HEK293 (cell line): ENCODE data around the gene EIF3B.

Experiments used
- BCL11B ChIP-seq: fragments of 450-650 bp; formaldehyde crosslinking; IDR thresholded peaks from 2 replicates; pipeline ENCODE4 v1.5.1; 2016; ENCODE audit warnings: low read depth, missing biosample characterization, missing genetic modification characterization
- CTCF ChIP-seq: fragments of 450-650 bp; formaldehyde crosslinking; IDR thresholded peaks from 2 replicates; pipeline ENCODE4 v1.5.1; 2016; ENCODE audit warnings: missing biosample characterization, missing genetic modification characterization
- MZF1 ChIP-seq: fragments of 450-650 bp; formaldehyde crosslinking; IDR thresholded peaks from 2 replicates; pipeline ENCODE4 v1.5.1; 2017; ENCODE audit warnings: missing biosample characterization, missing genetic modification characterization, borderline replicate concordance
- ZBTB1 ChIP-seq: fragments of 450-650 bp; formaldehyde crosslinking; IDR thresholded peaks from 2 replicates; pipeline ENCODE4 v1.5.1; 2016; ENCODE audit warnings: missing biosample characterization, missing genetic modification characterization
- ZFP3 ChIP-seq: fragments of 450-650 bp; formaldehyde crosslinking; IDR thresholded peaks from 2 replicates; pipeline ENCODE4 v1.5.1; 2016; ENCODE audit warnings: low read depth, missing biosample characterization, missing genetic modification characterization
- ZNF211 ChIP-seq: fragments of 450-650 bp; formaldehyde crosslinking; IDR thresholded peaks from 2 replicates; pipeline ENCODE4 v1.5.1; 2016; ENCODE audit warnings: low read depth, missing biosample characterization, missing genetic modification characterization
- ZNF24 ChIP-seq: fragments of 450-650 bp; formaldehyde crosslinking; IDR thresholded peaks from 2 replicates; pipeline ENCODE4 v1.5.1; 2016; ENCODE audit warnings: missing biosample characterization, missing genetic modification characterization
- ZNF37A ChIP-seq: fragments of 450-650 bp; IDR thresholded peaks from 2 replicates; pipeline ENCODE4 v1.5.1; 2018; ENCODE audit warnings: missing biosample characterization, missing genetic modification characterization
- TF ChIP-seq, protein P1 (sequence below): fragments of 450-650 bp; formaldehyde crosslinking; IDR thresholded peaks from 2 replicates; pipeline ENCODE4 v1.5.1; 2017; ENCODE audit warnings: missing biosample characterization, missing genetic modification characterization
- TF ChIP-seq, protein P2 (sequence below): fragments of 450-650 bp; formaldehyde crosslinking; IDR thresholded peaks from 2 replicates; pipeline ENCODE4 v1.5.1; 2016; ENCODE audit warnings: missing biosample characterization, missing genetic modification characterization
- TF ChIP-seq, protein P3 (sequence below): fragments of 450-650 bp; formaldehyde crosslinking; IDR thresholded peaks from 2 replicates; pipeline ENCODE4 v1.5.1; 2016; ENCODE audit warnings: missing biosample characterization, missing genetic modification characterization

DNA sequence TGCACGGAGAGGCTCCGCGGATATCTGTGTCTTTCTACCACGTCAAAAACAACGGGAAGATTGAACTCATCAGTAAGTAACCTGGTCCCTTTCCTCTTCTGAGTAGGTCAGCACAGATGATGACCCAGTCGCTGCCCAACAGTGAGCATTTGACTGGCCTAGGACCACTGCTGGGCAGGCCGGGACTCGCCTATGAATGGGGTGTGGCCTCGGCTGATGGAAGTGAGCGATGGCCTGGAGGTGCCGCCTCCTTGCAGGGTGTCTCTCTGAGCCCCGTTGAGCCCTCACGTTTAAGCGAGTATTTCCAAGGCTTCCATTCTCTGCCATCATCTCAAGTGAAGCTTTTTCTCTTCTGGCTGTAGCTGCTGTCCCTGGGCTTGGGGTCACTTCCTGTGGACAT is 18.1 kb downstream of the EIF3B start:
- TF ChIP-seq CTCF (tag by site-specific recombination) (no peak), ZNF37A (tag by site-specific recombination) (no peak), ZBTB1 (tag by site-specific recombination) (no peak), BCL11B (no peak), ZFP3 (no peak), ZNF211 (tag by site-specific recombination) (no peak), ZNF24 (tag by site-specific recombination) (no peak), MZF1 (tag by site-specific recombination) (no peak)
- TF ChIP-seq, protein P1, sequence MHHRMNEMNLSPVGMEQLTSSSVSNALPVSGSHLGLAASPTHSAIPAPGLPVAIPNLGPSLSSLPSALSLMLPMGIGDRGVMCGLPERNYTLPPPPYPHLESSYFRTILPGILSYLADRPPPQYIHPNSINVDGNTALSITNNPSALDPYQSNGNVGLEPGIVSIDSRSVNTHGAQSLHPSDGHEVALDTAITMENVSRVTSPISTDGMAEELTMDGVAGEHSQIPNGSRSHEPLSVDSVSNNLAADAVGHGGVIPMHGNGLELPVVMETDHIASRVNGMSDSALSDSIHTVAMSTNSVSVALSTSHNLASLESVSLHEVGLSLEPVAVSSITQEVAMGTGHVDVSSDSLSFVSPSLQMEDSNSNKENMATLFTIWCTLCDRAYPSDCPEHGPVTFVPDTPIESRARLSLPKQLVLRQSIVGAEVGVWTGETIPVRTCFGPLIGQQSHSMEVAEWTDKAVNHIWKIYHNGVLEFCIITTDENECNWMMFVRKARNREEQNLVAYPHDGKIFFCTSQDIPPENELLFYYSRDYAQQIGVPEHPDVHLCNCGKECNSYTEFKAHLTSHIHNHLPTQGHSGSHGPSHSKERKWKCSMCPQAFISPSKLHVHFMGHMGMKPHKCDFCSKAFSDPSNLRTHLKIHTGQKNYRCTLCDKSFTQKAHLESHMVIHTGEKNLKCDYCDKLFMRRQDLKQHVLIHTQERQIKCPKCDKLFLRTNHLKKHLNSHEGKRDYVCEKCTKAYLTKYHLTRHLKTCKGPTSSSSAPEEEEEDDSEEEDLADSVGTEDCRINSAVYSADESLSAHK: no peak
- TF ChIP-seq, protein P2, sequence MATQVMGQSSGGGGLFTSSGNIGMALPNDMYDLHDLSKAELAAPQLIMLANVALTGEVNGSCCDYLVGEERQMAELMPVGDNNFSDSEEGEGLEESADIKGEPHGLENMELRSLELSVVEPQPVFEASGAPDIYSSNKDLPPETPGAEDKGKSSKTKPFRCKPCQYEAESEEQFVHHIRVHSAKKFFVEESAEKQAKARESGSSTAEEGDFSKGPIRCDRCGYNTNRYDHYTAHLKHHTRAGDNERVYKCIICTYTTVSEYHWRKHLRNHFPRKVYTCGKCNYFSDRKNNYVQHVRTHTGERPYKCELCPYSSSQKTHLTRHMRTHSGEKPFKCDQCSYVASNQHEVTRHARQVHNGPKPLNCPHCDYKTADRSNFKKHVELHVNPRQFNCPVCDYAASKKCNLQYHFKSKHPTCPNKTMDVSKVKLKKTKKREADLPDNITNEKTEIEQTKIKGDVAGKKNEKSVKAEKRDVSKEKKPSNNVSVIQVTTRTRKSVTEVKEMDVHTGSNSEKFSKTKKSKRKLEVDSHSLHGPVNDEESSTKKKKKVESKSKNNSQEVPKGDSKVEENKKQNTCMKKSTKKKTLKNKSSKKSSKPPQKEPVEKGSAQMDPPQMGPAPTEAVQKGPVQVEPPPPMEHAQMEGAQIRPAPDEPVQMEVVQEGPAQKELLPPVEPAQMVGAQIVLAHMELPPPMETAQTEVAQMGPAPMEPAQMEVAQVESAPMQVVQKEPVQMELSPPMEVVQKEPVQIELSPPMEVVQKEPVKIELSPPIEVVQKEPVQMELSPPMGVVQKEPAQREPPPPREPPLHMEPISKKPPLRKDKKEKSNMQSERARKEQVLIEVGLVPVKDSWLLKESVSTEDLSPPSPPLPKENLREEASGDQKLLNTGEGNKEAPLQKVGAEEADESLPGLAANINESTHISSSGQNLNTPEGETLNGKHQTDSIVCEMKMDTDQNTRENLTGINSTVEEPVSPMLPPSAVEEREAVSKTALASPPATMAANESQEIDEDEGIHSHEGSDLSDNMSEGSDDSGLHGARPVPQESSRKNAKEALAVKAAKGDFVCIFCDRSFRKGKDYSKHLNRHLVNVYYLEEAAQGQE: no peak
- TF ChIP-seq, protein P3, sequence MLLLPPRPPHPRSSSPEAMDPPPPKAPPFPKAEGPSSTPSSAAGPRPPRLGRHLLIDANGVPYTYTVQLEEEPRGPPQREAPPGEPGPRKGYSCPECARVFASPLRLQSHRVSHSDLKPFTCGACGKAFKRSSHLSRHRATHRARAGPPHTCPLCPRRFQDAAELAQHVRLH (tag by site-specific recombination): no peak
